HCT116 (cell line): ENCODE data around the gene TRPM7. TPM values are rescaled to one million over a fixed set of nuclear protein-coding genes. Genes with fewer than 3 reads are reported as not detected.

Source experiments
- ATAC-seq: fragments of 200-7000 bp; cut with Tn5 transposase; 2 replicates; pipeline ENCODE4 v1.9.1; 2020; ENCODE audit warnings: mild to moderate bottlenecking, moderate library complexity
- BruUV-seq: library from RNA; stranded (reverse); fragments of 400-500 nt; replicated peaks from 2 replicates; lab custom pipeline; 2021; lab: Mats Ljungman, UMichigan
- CTCF ChIA-PET: fragments of 300-600 bp; sonication (Branson Sonifier 250); formaldehyde crosslinking; loops from one replicate; lab custom pipeline; 2021; ENCODE audit warnings: antibody characterized with exemption; lab: Charles Lee
- POLR2A ChIA-PET: fragments of 300-600, 350-600 bp; sonication (Branson Sonifier 250); formaldehyde crosslinking; loops from one replicate; lab custom pipeline; 2021; ENCODE audit warnings: antibody characterized with exemption; lab: Charles Lee
- RAD21 ChIA-PET, 2 experiments: fragments of 300-600 bp; sonication (Branson Sonifier 250); formaldehyde crosslinking; loops; one replicate each; lab custom pipeline; 2023; ENCODE audit warnings: low total read pairs in 2 of 2; ENCODE audit not compliant: uncharacterized antibody in 2 of 2, unreplicated experiment in 2 of 2, low non-redundant PET in 1 of 2; lab: Charles Lee
- DNase-seq: peaks from one replicate; pipeline ENCODE4 v3.0.0-alpha.2; 2010; ENCODE audit warnings: low read depth, low spot score
- H2AFZ ChIP-seq: fragments of 200-600 bp; shearing (Covaris generic), sonication (generic); 2 replicates; pipeline ENCODE4 v1.6.1; 2017; ENCODE audit warnings: low read depth, mixed run types, mixed read lengths, antibody characterized with exemption, low read length; ENCODE audit not compliant: poor library complexity, severe bottlenecking
- H3K27ac ChIP-seq: 2 replicates; pipeline ENCODE4 v1.5.1; 2012; ENCODE audit warnings: low read depth, low read length
- H3K27me3 ChIP-seq: fragments of 200-600 bp; sonication (generic); 2 replicates; pipeline ENCODE4 v1.6.1; 2016; ENCODE audit warnings: mixed run types, low read length, mixed read lengths; ENCODE audit not compliant: insufficient read depth
- H3K36me3 ChIP-seq, 2 experiments: fragments of 200-500 bp in 1 of 2; fragments of 200-600 bp in 1 of 2; sonication (Bioruptor generic) in 1 of 2; sonication (generic) in 1 of 2; 2 replicates each; pipeline versions ENCODE4 v1.5.1 to v1.6.1; 2014 to 2016; ENCODE audit warnings: low read length in 2 of 2, inconsistent platforms in 1 of 2, mixed read lengths in 1 of 2, mixed run types in 1 of 2; ENCODE audit not compliant: insufficient read depth in 2 of 2, control insufficient read depth in 1 of 2
- H3K4me1 ChIP-seq, 2 experiments: fragments of 200-600 bp in 1 of 2; sonication (generic) in 1 of 2; 2 replicates each; pipeline versions ENCODE4 v1.5.1 to v1.6.1; 2012 to 2017; ENCODE audit warnings: low read length in 2 of 2, inconsistent platforms in 1 of 2, mild to moderate bottlenecking in 1 of 2, mixed read lengths in 1 of 2, mixed run types in 1 of 2, moderate library complexity in 1 of 2; ENCODE audit not compliant: insufficient read depth in 2 of 2, control insufficient read depth in 1 of 2
- H3K4me2 ChIP-seq: fragments of 200-600 bp; sonication (generic); 2 replicates; pipeline ENCODE4 v1.6.1; 2017; ENCODE audit warnings: mixed run types, low read length, mixed read lengths
- H3K4me3 ChIP-seq, 2 experiments: fragments of 200-600 bp in 1 of 2; sonication (generic) in 1 of 2; replicated peaks in 1 of 2; 2 replicates each; pipeline ENCODE4 v1.5.1; 2011 to 2016; ENCODE audit warnings: low read length in 2 of 2, control low read depth in 1 of 2, low read depth in 1 of 2, mild to moderate bottlenecking in 1 of 2, mixed read lengths in 1 of 2, mixed run types in 1 of 2
- H3K79me2 ChIP-seq: fragments of 200-600 bp; sonication (generic); 2 replicates; pipeline ENCODE4 v1.6.1; 2017; ENCODE audit warnings: mild to moderate bottlenecking, mixed run types, low read length, moderate library complexity, mixed read lengths; ENCODE audit not compliant: insufficient read depth
- H3K9ac ChIP-seq: fragments of 200-600 bp; sonication (generic); 2 replicates; pipeline ENCODE4 v1.6.1; 2016; ENCODE audit warnings: low read length, mixed read lengths
- H3K9me2 ChIP-seq: fragments of 200-600 bp; sonication (generic), shearing (Covaris generic); 2 replicates; pipeline ENCODE4 v1.6.1; 2017; ENCODE audit warnings: mixed run types, mild to moderate bottlenecking, moderate library complexity; ENCODE audit not compliant: insufficient read depth
- H3K9me3 ChIP-seq, 2 experiments: fragments of 200-500 bp in 1 of 2; fragments of 200-600 bp in 1 of 2; sonication (Bioruptor generic) in 1 of 2; sonication (generic) in 1 of 2; 2 replicates each; pipeline ENCODE4 v1.6.1; 2014 to 2017; ENCODE audit warnings: low read length in 2 of 2, mixed read lengths in 2 of 2, inconsistent platforms in 1 of 2, low read depth in 1 of 2, mild to moderate bottlenecking in 1 of 2, mixed run types in 1 of 2, moderate library complexity in 1 of 2; ENCODE audit not compliant: control insufficient read depth in 1 of 2, insufficient read depth in 1 of 2
- H4K20me1 ChIP-seq: fragments of 200-600 bp; sonication (generic), shearing (Covaris generic); 2 replicates; pipeline ENCODE4 v1.6.1; 2017; ENCODE audit warnings: mixed run types, mild to moderate bottlenecking, moderate library complexity; ENCODE audit not compliant: insufficient read depth
- EGR1 ChIP-seq: IDR thresholded peaks from 2 replicates; pipeline ENCODE4 v1.6.1; 2012; ENCODE audit warnings: low read depth
- EZH2 ChIP-seq: fragments of 200-600 bp; sonication (generic); IDR thresholded peaks from 2 replicates; pipeline ENCODE4 v1.6.1; 2017; ENCODE audit warnings: antibody characterized with exemption, mixed run types
- FOSL1 ChIP-seq: IDR thresholded peaks from 2 replicates; pipeline ENCODE4 v1.6.1; 2012; ENCODE audit warnings: low read depth
- JUND ChIP-seq: IDR thresholded peaks from 2 replicates; pipeline ENCODE4 v1.6.1; 2012
- POLR2A ChIP-seq: IDR thresholded peaks from 2 replicates; pipeline ENCODE4 v1.7.0; 2011; ENCODE audit warnings: borderline replicate concordance; ENCODE audit not compliant: insufficient read depth, insufficient read length; ENCODE audit errors: extremely low read depth
- POLR2AphosphoS5 ChIP-seq: IDR thresholded peaks from 2 replicates; pipeline ENCODE4 v1.6.1; 2011; ENCODE audit warnings: mild to moderate bottlenecking, low read depth, low read length, moderate library complexity
- TCF7L2 ChIP-seq: IDR thresholded peaks from 2 replicates; pipeline ENCODE4 v1.7.0; 2011; ENCODE audit warnings: borderline replicate concordance, inconsistent platforms; ENCODE audit not compliant: insufficient read depth, insufficient read length; ENCODE audit errors: extremely low read depth
- ZFX ChIP-seq: fragments of 450-650 bp; IDR thresholded peaks from 2 replicates; pipeline ENCODE4 v1.6.1; 2017
- ZNF274 ChIP-seq: fragments of 200-500 bp; sonication (Bioruptor generic); IDR thresholded peaks from 2 replicates; pipeline ENCODE4 v1.6.1; 2014; ENCODE audit warnings: mild to moderate bottlenecking, low read depth, low read length, inconsistent platforms
- intact Hi-C: fragments of 100-400 bp; cut with micrococcal nuclease; formaldehyde crosslinking; loops from 2 replicates; pipeline ENCODE4 v1.10.0; 2022
- total RNA-seq: library from RNA; stranded (reverse); gene quantifications from one replicate; pipeline ENCODE4 v1.2.1, GENCODE V29; 2021; ENCODE audit not compliant: unreplicated experiment

The TRPM7 gene
- total RNA-seq, 1 experiment from 2014 or later, result 26.3 TPM

- TF ChIP-seq JUND (no peak), ZNF274 (no peak), POLR2AphosphoS5 (no peak), EZH2 (no peak), POLR2A (no peak)
- H4K20me1 ChIP-seq, result no peaks in the 10 kb centered on the region
- H3K36me3 ChIP-seq, result no peaks in the 10 kb centered on the region
- CTCF ChIA-PET, result no interaction called here
- RAD21 ChIA-PET, result no interaction called here
- no peak overlapping the region for H2AFZ ChIP-seq
- H3K4me2 ChIP-seq, result no peak overlapping the region
- H3K79me2 ChIP-seq, result no peaks in the 10 kb centered on the region
- no peaks in the 10 kb centered on the region for H3K9me2 ChIP-seq
- H3K4me3 ChIP-seq, result no peak overlapping the region
- no TSS peak for BruUV-seq
- ATAC-seq (no peak), DNase-seq (no peak)
- no peak overlapping the region for H3K27ac ChIP-seq
- H3K9ac ChIP-seq, result no peak overlapping the region
- POLR2A ChIA-PET, result interaction anchor here (0.7 kb wide), 1 partner anchor 77 kb away, joined by 3 read pairs; no protein-coding TSS in a partner anchor
- H3K27me3 ChIP-seq, result no peaks in the 10 kb centered on the region
- H3K9me3 ChIP-seq, result no peaks in the 10 kb centered on the region
- no peaks in the 10 kb centered on the region for H3K4me1 ChIP-seq
- intact Hi-C loops, result no loop called here
Measured at GRCh38 chr15:50544368-50544767, 142.2 kb downstream of the TRPM7 start.

GRCh38 chr15:50543556-50543955 lies 143.0 kb downstream of the TRPM7 start:
- Histone ChIP-seq H3K9me2 (no peaks in the 10 kb centered on the region), H3K36me3 (no peaks in the 10 kb centered on the region), H3K9me3 (no peaks in the 10 kb centered on the region), H4K20me1 (no peaks in the 10 kb centered on the region), H3K27me3 (no peaks in the 10 kb centered on the region), H3K4me2 (no peak overlapping the region), H3K4me3 (no peak overlapping the region), H2AFZ (no peak overlapping the region), H3K27ac (no peak overlapping the region), H3K4me1 (no peaks in the 10 kb centered on the region), H3K9ac (no peak overlapping the region), H3K79me2 (no peaks in the 10 kb centered on the region)
- POLR2A ChIA-PET, result interaction anchor here (0.6 kb wide), 1 partner anchor 30 kb away, joined by 6 read pairs; no protein-coding TSS in a partner anchor
- DNase-seq, result no peak
- RAD21 ChIA-PET, result no interaction called here
- no TSS peak for BruUV-seq
- ATAC-seq, result no peak
- CTCF ChIA-PET, result no interaction called here
- no peak for TF ChIP-seq ZFX
- TF ChIP-seq TCF7L2, result no peak
- no peak for TF ChIP-seq EGR1
- no peak for TF ChIP-seq POLR2A
- no peak for TF ChIP-seq FOSL1
- TF ChIP-seq, all 23 proteins: peak for 0
- intact Hi-C loops, result no loop called here
